Smooth muscle cell (in vitro differentiated cells): Measurements from ENCODE around the gene NDUFS7. TPM values are rescaled to one million over a fixed set of nuclear protein-coding genes. Genes with fewer than 3 reads are reported as not detected.

Source experiments
- DNase-seq: peaks from one replicate; lab custom pipeline; 2025; ENCODE audit not compliant: unreplicated experiment; lab: John Stamatoyannopoulos, UW
- H2AFZ ChIP-seq: fragments of 200-600 bp; sonication (generic); 2 replicates; pipeline ENCODE4 v1.6.0; 2016; ENCODE audit warnings: antibody characterized with exemption, low read depth, mild to moderate bottlenecking
- H3F3A ChIP-seq: fragments of 200-600 bp; sonication (generic); 2 replicates; pipeline ENCODE4 v1.6.0; 2017; ENCODE audit warnings: antibody characterized with exemption, low read depth
- H3K27ac ChIP-seq: fragments of 200-600 bp; sonication (generic); 2 replicates; pipeline ENCODE4 v1.5.1; 2016; ENCODE audit warnings: low read depth, mild to moderate bottlenecking
- H3K27me3 ChIP-seq: fragments of 200-600 bp; sonication (generic); 2 replicates; pipeline ENCODE4 v1.6.1; 2016; ENCODE audit warnings: low read depth, mild to moderate bottlenecking
- H3K36me3 ChIP-seq: fragments of 200-600 bp; sonication (generic); 2 replicates; pipeline ENCODE4 v1.5.1; 2016; ENCODE audit warnings: low read depth
- H3K4me1 ChIP-seq: fragments of 200-600 bp; sonication (generic); 2 replicates; pipeline ENCODE4 v1.5.1; 2016; ENCODE audit warnings: low read depth
- H3K4me2 ChIP-seq: fragments of 200-600 bp; sonication (generic); 2 replicates; pipeline ENCODE4 v1.6.0; 2016; ENCODE audit warnings: mild to moderate bottlenecking
- H3K4me3 ChIP-seq: fragments of 200-600 bp; sonication (generic); 2 replicates; pipeline ENCODE4 v1.5.1; 2016; ENCODE audit warnings: mild to moderate bottlenecking
- H3K79me2 ChIP-seq: fragments of 200-600 bp; sonication (generic); 2 replicates; pipeline ENCODE4 v1.6.0; 2016; ENCODE audit warnings: low read depth, mild to moderate bottlenecking
- H3K9ac ChIP-seq: fragments of 200-600 bp; sonication (generic); 2 replicates; pipeline ENCODE4 v1.6.0; 2016; ENCODE audit warnings: low read depth
- H3K9me3 ChIP-seq: fragments of 200-600 bp; sonication (generic); replicated peaks from 2 replicates; pipeline ENCODE4 v1.5.1; 2016; ENCODE audit warnings: low read depth
- H4K20me1 ChIP-seq: fragments of 200-600 bp; sonication (generic); 2 replicates; pipeline ENCODE4 v1.6.0; 2016; ENCODE audit warnings: low read depth
- CTCF ChIP-seq: fragments of 200-600 bp; sonication (generic); IDR thresholded peaks from 2 replicates; pipeline ENCODE4 v1.5.1; 2017; ENCODE audit warnings: borderline replicate concordance, mild to moderate bottlenecking, antibody characterized with exemption; ENCODE audit not compliant: insufficient read depth, poor library complexity, severe bottlenecking
- WGBS: methylation state at CpG from one replicate; pipeline ENCODE4 v1.1.7; 2016; ENCODE audit warnings: low lambda C conversion rate; 5-methylcytosine and 5-hydroxymethylcytosine counted together
- polyA plus RNA-seq: library from polyadenylated mRNA; unstranded; fragments of >200 nt; fragmentation: Nextera tagmentation; extraction: Ambion mirVana; gene quantifications from 2 replicates; pipeline ENCODE4 v1.2.1, GENCODE V29; 2016
- total RNA-seq: library from RNA; depleted of rRNA; stranded (reverse); fragments of >200 nt; gene quantifications from 2 replicates; pipeline ENCODE4 v1.2.3, GENCODE V29; 2014

NDUFS7 gene
- total and polyA plus RNA-seq, 2 experiments from 2014 or later = 95.8 to 245 TPM

- no peak overlapping the region for H2AFZ ChIP-seq
- H3K4me1 ChIP-seq = no peaks in the 10 kb centered on the region
- no peak for TF ChIP-seq CTCF
- H3K36me3 ChIP-seq = no peaks in the 10 kb centered on the region
- no peaks in the 10 kb centered on the region for H3K79me2 ChIP-seq
- H3K9ac ChIP-seq = no peak overlapping the region
- no peaks in the 10 kb centered on the region for H4K20me1 ChIP-seq
- H3K4me2 ChIP-seq = no peak overlapping the region
- H3K27ac ChIP-seq = no peak overlapping the region
- H3K4me3 ChIP-seq = no peak overlapping the region
- H3F3A ChIP-seq = peaks cover 7% of the 10 kb centered on the region
- H3K27me3 ChIP-seq = no peaks in the 10 kb centered on the region
- WGBS = 91% methylated on average over 12 of the region's 12 CpGs
- DNase-seq = no peak
- H3K9me3 ChIP-seq = no peaks in the 10 kb centered on the region
Measured at GRCh38 chr19:1374250-1374577, 9.5 kb upstream of the NDUFS7 start.

- H3K36me3 ChIP-seq = no peaks in the 10 kb centered on the region
- no peak overlapping the region for H3K4me3 ChIP-seq
- H3K9me3 ChIP-seq = no peaks in the 10 kb centered on the region
- no peak overlapping the region for H2AFZ ChIP-seq
- no peak overlapping the region for H3K4me2 ChIP-seq
- H3K27ac ChIP-seq = no peak overlapping the region
- no peak overlapping the region for H3K9ac ChIP-seq
- no peak for TF ChIP-seq CTCF
- H3F3A ChIP-seq = peaks cover 7% of the 10 kb centered on the region
- DNase-seq = no peak
- no peaks in the 10 kb centered on the region for H4K20me1 ChIP-seq
- H3K4me1 ChIP-seq = peaks cover 5% of the 10 kb centered on the region
- WGBS = over 99% methylated on average over 17 of the region's 17 CpGs
- no peaks in the 10 kb centered on the region for H3K27me3 ChIP-seq
- no peaks in the 10 kb centered on the region for H3K79me2 ChIP-seq
Measured at GRCh38 chr19:1376415-1376805, 7.3 kb upstream of the NDUFS7 start.

- peaks cover 11% of the 10 kb centered on the region for H3F3A ChIP-seq
- H3K27ac ChIP-seq = no peak overlapping the region
- no peaks in the 10 kb centered on the region for H3K9me3 ChIP-seq
- no peak overlapping the region for H3K4me3 ChIP-seq
- no peak for TF ChIP-seq CTCF
- H3K9ac ChIP-seq = no peak overlapping the region
- no peak for DNase-seq
- 98% methylated on average over 42 of the region's 43 CpGs for WGBS
- no peak overlapping the region for H3K4me2 ChIP-seq
- H3K27me3 ChIP-seq = no peaks in the 10 kb centered on the region
- H2AFZ ChIP-seq = no peak overlapping the region
- H4K20me1 ChIP-seq = no peaks in the 10 kb centered on the region
- no peaks in the 10 kb centered on the region for H3K79me2 ChIP-seq
- peaks cover 8% of the 10 kb centered on the region for H3K4me1 ChIP-seq
- no peaks in the 10 kb centered on the region for H3K36me3 ChIP-seq
Measured at GRCh38 chr19:1377176-1377964, 6.3 kb upstream of the NDUFS7 start.
